Osteoblast (primary cell): ENCODE results near the gene INPP5A. TPM values are rescaled to one million over a fixed set of nuclear protein-coding genes. Genes with fewer than 3 reads are reported as not detected.

Experiments used
- DNase-seq: peaks from one replicate; pipeline ENCODE4 v3.0.0; 2011; ENCODE audit warnings: low spot score, mixed read lengths; ENCODE audit not compliant: insufficient read length; ENCODE audit errors: missing footprints
- H2AFZ ChIP-seq: 2 replicates; pipeline ENCODE4 v1.6.0; 2011; ENCODE audit warnings: mild to moderate bottlenecking, low read length
- H3K27ac ChIP-seq: 2 replicates; pipeline ENCODE4 v1.5.1; 2011; ENCODE audit warnings: mild to moderate bottlenecking, low read depth, low read length, moderate library complexity
- H3K27me3 ChIP-seq: 2 replicates; pipeline ENCODE4 v1.6.0; 2012; ENCODE audit warnings: mild to moderate bottlenecking, control low read depth, inconsistent platforms, low read length, moderate library complexity; ENCODE audit not compliant: insufficient read depth
- H3K36me3 ChIP-seq: 2 replicates; pipeline ENCODE4 v1.5.1; 2011; ENCODE audit warnings: mild to moderate bottlenecking, low read length, control low read depth, moderate library complexity; ENCODE audit not compliant: insufficient read depth
- H3K4me1 ChIP-seq: 2 replicates; pipeline ENCODE4 v1.5.1; 2011; ENCODE audit warnings: mild to moderate bottlenecking, low read length, control low read depth, moderate library complexity; ENCODE audit not compliant: insufficient read depth
- H3K4me2 ChIP-seq: 2 replicates; pipeline ENCODE4 v1.6.0; 2011; ENCODE audit warnings: mild to moderate bottlenecking, low read length; ENCODE audit not compliant: insufficient read depth
- H3K4me3 ChIP-seq: fragments of 200-600 bp; sonication (generic); 3 replicates; pipeline ENCODE4 v1.5.1; 2012; ENCODE audit warnings: mild to moderate bottlenecking, low read length, inconsistent platforms; ENCODE audit not compliant: insufficient read depth
- H3K79me2 ChIP-seq: 2 replicates; pipeline ENCODE4 v1.6.0; 2012; ENCODE audit warnings: mild to moderate bottlenecking, low read length, control low read depth, inconsistent platforms; ENCODE audit not compliant: insufficient read depth
- H3K9me3 ChIP-seq: 2 replicates; pipeline ENCODE4 v1.5.1; 2011; ENCODE audit warnings: low read depth, low read length, control low read depth
- H4K20me1 ChIP-seq: 2 replicates; pipeline ENCODE4 v1.6.0; 2012; ENCODE audit warnings: mild to moderate bottlenecking, low read length, control low read depth; ENCODE audit not compliant: insufficient read depth
- total RNA-seq: library from RNA; depleted of rRNA; stranded (reverse); fragments of >200 nt; gene quantifications from 2 replicates; pipeline ENCODE4 v1.2.3, GENCODE V29; 2012
- TF ChIP-seq, protein P1 (sequence below): IDR thresholded peaks from 2 replicates; pipeline ENCODE4 v1.5.1; 2011; ENCODE audit warnings: mild to moderate bottlenecking, low read depth, low read length, moderate library complexity; ENCODE audit errors: extremely low read depth

INPP5A gene
- total RNA-seq, 1 donor = 22.8 TPM

DNA sequence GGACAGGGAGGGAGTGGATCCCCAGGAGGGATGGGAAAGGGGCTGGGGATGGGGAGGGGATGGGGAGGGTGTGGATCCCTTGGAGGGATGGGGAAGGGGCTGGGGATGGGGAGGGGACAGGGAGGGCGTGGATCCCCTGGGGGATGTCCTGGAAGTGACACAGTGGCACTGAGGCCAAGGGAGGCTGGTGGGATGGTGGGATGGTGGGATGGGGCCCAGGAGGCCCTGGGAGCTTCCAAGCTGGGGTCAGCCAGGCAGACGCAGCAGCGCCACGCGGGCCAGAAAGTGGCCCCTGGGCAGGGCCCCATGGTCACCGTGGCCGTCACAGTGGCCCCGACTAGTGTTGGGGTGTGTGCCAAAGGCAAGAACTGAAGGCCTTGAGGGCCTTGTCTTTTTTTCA is 67.8 kb downstream of the INPP5A start:
- TF ChIP-seq, protein P1, sequence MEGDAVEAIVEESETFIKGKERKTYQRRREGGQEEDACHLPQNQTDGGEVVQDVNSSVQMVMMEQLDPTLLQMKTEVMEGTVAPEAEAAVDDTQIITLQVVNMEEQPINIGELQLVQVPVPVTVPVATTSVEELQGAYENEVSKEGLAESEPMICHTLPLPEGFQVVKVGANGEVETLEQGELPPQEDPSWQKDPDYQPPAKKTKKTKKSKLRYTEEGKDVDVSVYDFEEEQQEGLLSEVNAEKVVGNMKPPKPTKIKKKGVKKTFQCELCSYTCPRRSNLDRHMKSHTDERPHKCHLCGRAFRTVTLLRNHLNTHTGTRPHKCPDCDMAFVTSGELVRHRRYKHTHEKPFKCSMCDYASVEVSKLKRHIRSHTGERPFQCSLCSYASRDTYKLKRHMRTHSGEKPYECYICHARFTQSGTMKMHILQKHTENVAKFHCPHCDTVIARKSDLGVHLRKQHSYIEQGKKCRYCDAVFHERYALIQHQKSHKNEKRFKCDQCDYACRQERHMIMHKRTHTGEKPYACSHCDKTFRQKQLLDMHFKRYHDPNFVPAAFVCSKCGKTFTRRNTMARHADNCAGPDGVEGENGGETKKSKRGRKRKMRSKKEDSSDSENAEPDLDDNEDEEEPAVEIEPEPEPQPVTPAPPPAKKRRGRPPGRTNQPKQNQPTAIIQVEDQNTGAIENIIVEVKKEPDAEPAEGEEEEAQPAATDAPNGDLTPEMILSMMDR = no peak
- no peaks in the 10 kb centered on the region for H3K27me3 ChIP-seq
- no peak overlapping the region for H3K27ac ChIP-seq
- peaks cover 54% of the 10 kb centered on the region for H4K20me1 ChIP-seq
- no peak overlapping the region for H3K4me3 ChIP-seq
- no peaks in the 10 kb centered on the region for H3K9me3 ChIP-seq
- H3K4me1 ChIP-seq = peaks cover 3% of the 10 kb centered on the region
- H2AFZ ChIP-seq = no peak overlapping the region
- peaks cover 37% of the 10 kb centered on the region for H3K79me2 ChIP-seq
- peak; percentile 11 for DNase-seq
- no peak overlapping the region for H3K4me2 ChIP-seq
- no peaks in the 10 kb centered on the region for H3K36me3 ChIP-seq

DNA sequence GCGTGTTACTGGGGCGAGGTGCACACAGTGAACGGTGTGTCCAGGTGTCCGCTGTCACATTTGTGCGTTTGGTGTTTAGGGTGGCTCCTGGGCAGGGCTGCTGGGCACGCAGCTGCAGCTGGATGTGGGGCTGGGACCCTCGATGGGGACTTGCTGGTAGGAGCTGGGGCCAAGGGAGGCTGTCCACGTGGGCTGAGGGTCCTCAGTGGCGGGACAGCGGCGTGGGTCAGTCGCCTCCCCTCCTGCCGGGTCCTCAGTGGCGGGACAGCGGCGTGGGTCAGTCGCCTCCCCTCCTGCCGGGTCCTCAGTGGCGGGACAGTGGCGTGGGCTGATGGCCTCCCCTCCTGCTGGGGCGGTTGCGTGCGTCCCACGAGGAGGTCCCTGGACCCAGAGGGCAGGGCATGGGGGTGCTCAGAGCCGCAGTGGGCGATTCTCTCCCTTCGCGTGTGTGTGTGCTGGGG is 68.5 kb downstream of the INPP5A start:
- Histone ChIP-seq H3K4me2 (peak overlapping the region; percentile 11), H3K27ac (no peak overlapping the region), H3K9me3 (no peaks in the 10 kb centered on the region), H3K79me2 (peaks cover 35% of the 10 kb centered on the region), H3K4me1 (peaks cover 3% of the 10 kb centered on the region), H3K27me3 (no peaks in the 10 kb centered on the region), H2AFZ (no peak overlapping the region), H3K36me3 (no peaks in the 10 kb centered on the region), H3K4me3 (no peak overlapping the region), H4K20me1 (peaks cover 53% of the 10 kb centered on the region)
- no peak for DNase-seq
- TF ChIP-seq, protein P1 = no peak

DNA sequence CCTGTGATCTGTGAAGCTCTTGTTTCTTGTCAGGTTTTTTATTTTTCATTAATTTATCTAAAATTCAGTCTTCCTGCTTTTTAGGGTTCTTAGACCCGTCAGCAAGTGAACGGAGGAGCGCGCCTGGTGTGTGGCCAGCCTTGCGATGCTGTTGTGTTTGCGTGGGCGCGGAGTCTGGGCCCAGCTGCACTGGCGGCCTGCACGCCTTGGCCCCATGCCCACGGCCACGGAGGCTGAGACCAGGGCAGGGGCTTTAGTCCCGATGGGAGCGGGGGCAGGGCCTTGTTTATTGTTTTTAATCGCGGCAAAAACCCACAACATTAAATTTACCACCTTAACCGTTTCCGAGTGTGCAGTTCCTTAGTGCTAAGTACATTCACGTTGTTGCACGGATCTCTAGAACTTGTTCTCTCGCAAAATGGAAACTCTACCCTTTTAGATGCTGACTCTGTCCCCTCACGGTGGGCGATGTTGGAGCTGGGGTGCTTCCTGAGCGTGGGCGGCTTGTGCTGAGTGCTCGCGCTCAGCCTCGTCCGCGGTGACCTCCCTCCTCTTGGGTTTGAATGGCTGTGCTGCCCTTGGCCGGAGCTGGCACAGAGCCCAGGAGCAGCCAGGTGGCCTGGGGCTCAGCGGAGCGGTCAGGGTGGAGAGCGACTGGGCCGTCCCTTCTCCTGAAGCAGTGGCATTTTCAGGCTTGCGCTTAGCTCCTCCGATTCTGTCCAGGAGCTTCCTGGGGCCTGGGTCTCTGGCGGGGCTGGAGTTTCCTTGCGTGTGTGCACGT is 69.1 kb downstream of the INPP5A start:
- Histone ChIP-seq H3K4me1 (peaks cover 3% of the 10 kb centered on the region), H3K9me3 (no peaks in the 10 kb centered on the region), H4K20me1 (peaks cover 46% of the 10 kb centered on the region), H3K4me3 (no peak overlapping the region), H3K27me3 (no peaks in the 10 kb centered on the region), H3K36me3 (no peaks in the 10 kb centered on the region), H2AFZ (no peak overlapping the region), H3K4me2 (peak overlapping the region; percentile 11), H3K27ac (no peak overlapping the region), H3K79me2 (peaks cover 34% of the 10 kb centered on the region)
- peak; percentile 89 for DNase-seq
- TF ChIP-seq, protein P1 = no peak

DNA sequence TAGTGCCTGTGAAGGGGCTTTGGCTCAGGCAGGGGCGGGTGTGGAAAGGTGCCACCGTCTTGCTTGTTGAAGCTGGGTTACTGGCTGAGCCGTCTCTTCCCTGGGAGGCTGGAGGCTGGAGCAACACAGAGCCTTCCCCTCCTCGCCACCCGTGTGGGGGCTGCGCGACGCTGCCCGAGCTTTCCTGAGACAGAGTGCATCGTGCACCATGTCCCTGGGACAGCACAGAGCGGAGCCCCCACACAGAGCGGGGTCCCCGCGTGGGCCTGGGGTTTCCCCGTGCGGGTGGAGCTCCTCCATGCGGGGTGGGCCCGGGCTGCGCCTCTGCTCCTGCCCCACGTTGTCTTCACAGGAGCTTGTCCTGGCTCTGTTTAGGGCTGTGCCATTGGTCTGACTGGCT is 69.9 kb downstream of the INPP5A start:
- H3K27me3 ChIP-seq = no peaks in the 10 kb centered on the region
- DNase-seq = peak; percentile 47
- H3K36me3 ChIP-seq = no peaks in the 10 kb centered on the region
- H2AFZ ChIP-seq = no peak overlapping the region
- no peak overlapping the region for H3K27ac ChIP-seq
- H3K79me2 ChIP-seq = peaks cover 34% of the 10 kb centered on the region
- H3K4me1 ChIP-seq = peaks cover 3% of the 10 kb centered on the region
- H3K4me3 ChIP-seq = no peak overlapping the region
- TF ChIP-seq, protein P1 = no peak
- peaks cover 51% of the 10 kb centered on the region for H4K20me1 ChIP-seq
- no peak overlapping the region for H3K4me2 ChIP-seq
- H3K9me3 ChIP-seq = no peaks in the 10 kb centered on the region
